A549 (cell line): Measurements from ENCODE around the gene CLCA4. TPM values are rescaled to one million over a fixed set of nuclear protein-coding genes. Genes with fewer than 3 reads are reported as not detected.

ENCODE experiments used
- ATAC-seq, 2 experiments: fragments of 200-7000 bp in 1 of 2; fragments of >200 bp in 1 of 2; cut with Nextera tagmentation in 1 of 2; cut with Tn5 transposase in 1 of 2; 3 replicates each; pipeline versions ENCODE4 v1.8.0 to v1.9.1; 2018 to 2020; ENCODE audit warnings: mild to moderate bottlenecking in 1 of 2, moderate library complexity in 1 of 2
- CTCF ChIA-PET: fragments of 300-600 bp; sonication (Branson Sonifier 250); formaldehyde crosslinking; extraction: SDS; loops from one replicate; lab custom pipeline; 2021; ENCODE audit warnings: antibody characterized with exemption, inconsistent platforms; lab: Yijun Ruan, JAX
- POLR2A ChIA-PET: fragments of 350-600 bp; formaldehyde crosslinking; extraction: SDS; loops from one replicate; lab custom pipeline; 2021; ENCODE audit warnings: antibody characterized with exemption, inconsistent platforms; lab: Yijun Ruan, JAX
- DNase-seq, 2 experiments: peaks; one replicate each; pipeline versions ENCODE4 v3.0.0 to v3.0.0-alpha.2; 2011 to 2016; ENCODE audit warnings: low read depth in 1 of 2, low spot score in 1 of 2
- FAIRE-seq: peaks from 2 replicates; lab custom pipeline; 2011; peaks lifted over from hg19 to GRCh38; lab: Jason Lieb, UNC
- H3K27ac ChIP-seq, 2 experiments: fragments of >200 bp; sonication (Bioruptor Twin); formaldehyde crosslinking; 3 replicates each; pipeline ENCODE4 v1.5.1; 2016 to 2017
- H3K4me1 ChIP-seq: fragments of >200 bp; sonication (Bioruptor Twin); formaldehyde crosslinking; 3 replicates; pipeline ENCODE4 v1.6.1; 2016
- H3K4me2 ChIP-seq: fragments of >200 bp; sonication (Bioruptor Twin); formaldehyde crosslinking; 3 replicates; pipeline ENCODE4 v1.6.1; 2016
- H3K4me3 ChIP-seq: fragments of >200 bp; sonication (Bioruptor Twin); formaldehyde crosslinking; 3 replicates; pipeline ENCODE4 v1.5.1; 2016
- H3K9me3 ChIP-seq: fragments of >200 bp; sonication (Bioruptor Twin); formaldehyde crosslinking; 3 replicates; pipeline ENCODE4 v1.6.1; 2016
- BHLHE40 ChIP-seq: IDR thresholded peaks from 2 replicates; pipeline ENCODE4 v1.6.1; 2012; ENCODE audit warnings: low read depth, low read length, inconsistent platforms
- CBX8 ChIP-seq: fragments of 200-600 bp; sonication (generic); IDR thresholded peaks from 2 replicates; pipeline ENCODE4 v1.6.1; 2016
- CEBPB ChIP-seq, 2 experiments: fragments of >200 bp in 1 of 2; sonication (Bioruptor Twin) in 1 of 2; formaldehyde crosslinking in 1 of 2; IDR thresholded peaks; 2 replicates each; pipeline ENCODE4 v1.6.1; 2012 to 2016
- CHD2 ChIP-seq: fragments of 150-350 bp; IDR thresholded peaks from 2 replicates; pipeline ENCODE4 v1.6.1; 2014; ENCODE audit warnings: low read length; ENCODE audit not compliant: partially characterized antibody
- FOSB ChIP-seq: fragments of 250-450 bp; sonication (Bioruptor Pico); IDR thresholded peaks from 2 replicates; pipeline ENCODE4 v1.5.0; 2020; ENCODE audit warnings: mild to moderate bottlenecking, moderate library complexity
- FOSL2 ChIP-seq, 2 experiments: fragments of 450-650 bp in 1 of 2; fragments of >200 bp in 1 of 2; sonication (Bioruptor Twin) in 1 of 2; formaldehyde crosslinking; IDR thresholded peaks; 2 replicates each; pipeline versions ENCODE4 v1.5.0 to v1.6.1; 2016 to 2020; ENCODE audit warnings: mild to moderate bottlenecking in 1 of 2, moderate library complexity in 1 of 2
- FOXS1 ChIP-seq: fragments of 250-450 bp; sonication (Bioruptor Pico); IDR thresholded peaks from 2 replicates; pipeline ENCODE4 v1.5.0; 2020; ENCODE audit warnings: mild to moderate bottlenecking, moderate library complexity
- GATA3 ChIP-seq: IDR thresholded peaks from 2 replicates; pipeline ENCODE4 v1.6.1; 2012; ENCODE audit warnings: borderline replicate concordance
- HOXA7 ChIP-seq: fragments of 250-450 bp; sonication (Bioruptor Pico); IDR thresholded peaks from 2 replicates; pipeline ENCODE4 v1.5.0; 2020; ENCODE audit warnings: mild to moderate bottlenecking, moderate library complexity
- HOXB13 ChIP-seq: fragments of 250-450 bp; sonication (Bioruptor Pico); IDR thresholded peaks from 2 replicates; pipeline ENCODE4 v1.5.0; 2020; ENCODE audit warnings: low read depth, mild to moderate bottlenecking, moderate library complexity
- HOXB5 ChIP-seq: fragments of 250-450 bp; sonication (Bioruptor Pico); IDR thresholded peaks from 2 replicates; pipeline ENCODE4 v1.5.0; 2020; ENCODE audit warnings: mild to moderate bottlenecking, moderate library complexity
- MAFK ChIP-seq: fragments of 450-650 bp; IDR thresholded peaks from 2 replicates; pipeline ENCODE4 v1.6.1; 2014; ENCODE audit not compliant: partially characterized antibody
- NFE2L2 ChIP-seq: fragments of 150-350 bp; conservative IDR thresholded peaks from 2 replicates; pipeline ENCODE4 v1.6.1; 2014; ENCODE audit warnings: low read length
- NPAS2 ChIP-seq: fragments of 250-450 bp; sonication (Bioruptor Pico); IDR thresholded peaks from 2 replicates; pipeline ENCODE4 v1.8.0; 2022; ENCODE audit warnings: mild to moderate bottlenecking, moderate library complexity, borderline replicate concordance
- PHF8 ChIP-seq: fragments of 200-600 bp; sonication (generic); IDR thresholded peaks from 2 replicates; pipeline ENCODE4 v1.6.1; 2016; ENCODE audit warnings: low read depth, mild to moderate bottlenecking, antibody characterized with exemption, moderate library complexity, borderline replicate concordance
- TFCP2L1 ChIP-seq: fragments of 250-450 bp; sonication (Bioruptor Pico); IDR thresholded peaks from 2 replicates; pipeline ENCODE4 v1.5.0; 2021; ENCODE audit warnings: mild to moderate bottlenecking
- ZNF302 ChIP-seq: fragments of 250-450 bp; sonication (Bioruptor Pico); IDR thresholded peaks from 2 replicates; pipeline ENCODE4 v1.9.0; 2021; ENCODE audit warnings: inconsistent platforms, mild to moderate bottlenecking, moderate library complexity
- ZSCAN20 ChIP-seq: fragments of 250-450 bp; sonication (Bioruptor Pico); IDR thresholded peaks from 2 replicates; pipeline ENCODE4 v1.8.0; 2022; ENCODE audit warnings: mild to moderate bottlenecking, moderate library complexity
- WGBS: methylation state at CpG from one replicate; pipeline ENCODE4 v1.1.6; 2017; ENCODE audit errors: missing lambda C conversion rate; 5-methylcytosine and 5-hydroxymethylcytosine counted together
- polyA plus RNA-seq, 4 experiments: library from polyadenylated mRNA; depleted of rRNA in 3 of 4; stranded (reverse); fragments of >200 nt; fragmentation: RNase III in 1 of 4; extraction: RNeasy Plus Mini Kit Qiagen cat#74134 plus additional on column Dnase treatment in 1 of 4; gene quantifications; 2 replicates in 3 of 4; 3 replicates in 1 of 4; pipeline ENCODE4 v1.2.3, GENCODE V29; 2011 to 2017
- TF ChIP-seq, protein P1 (sequence below): fragments of 250-450 bp; sonication (Bioruptor Pico); IDR thresholded peaks from 2 replicates; pipeline ENCODE4 v1.5.0; 2020; ENCODE audit warnings: low read depth, mild to moderate bottlenecking, moderate library complexity
- TF ChIP-seq, protein P2 (sequence below): IDR thresholded peaks from 2 replicates; pipeline ENCODE4 v1.6.1; 2012; ENCODE audit warnings: low read depth, borderline replicate concordance
- TF ChIP-seq, protein P3 (sequence below): fragments of 150-350 bp; IDR thresholded peaks from 2 replicates; pipeline ENCODE4 v1.6.1; 2014; ENCODE audit warnings: low read depth, mild to moderate bottlenecking, low read length
- TF ChIP-seq, protein P4 (sequence below): fragments of 250-450 bp; sonication (Bioruptor Pico); IDR thresholded peaks from 2 replicates; pipeline ENCODE4 v1.5.0; 2021; ENCODE audit warnings: mild to moderate bottlenecking, moderate library complexity, borderline replicate concordance

CLCA4 gene
- polyA plus RNA-seq, 2 of the 4 experiments (the other 2 are of a cell fraction), result not detected

DNA sequence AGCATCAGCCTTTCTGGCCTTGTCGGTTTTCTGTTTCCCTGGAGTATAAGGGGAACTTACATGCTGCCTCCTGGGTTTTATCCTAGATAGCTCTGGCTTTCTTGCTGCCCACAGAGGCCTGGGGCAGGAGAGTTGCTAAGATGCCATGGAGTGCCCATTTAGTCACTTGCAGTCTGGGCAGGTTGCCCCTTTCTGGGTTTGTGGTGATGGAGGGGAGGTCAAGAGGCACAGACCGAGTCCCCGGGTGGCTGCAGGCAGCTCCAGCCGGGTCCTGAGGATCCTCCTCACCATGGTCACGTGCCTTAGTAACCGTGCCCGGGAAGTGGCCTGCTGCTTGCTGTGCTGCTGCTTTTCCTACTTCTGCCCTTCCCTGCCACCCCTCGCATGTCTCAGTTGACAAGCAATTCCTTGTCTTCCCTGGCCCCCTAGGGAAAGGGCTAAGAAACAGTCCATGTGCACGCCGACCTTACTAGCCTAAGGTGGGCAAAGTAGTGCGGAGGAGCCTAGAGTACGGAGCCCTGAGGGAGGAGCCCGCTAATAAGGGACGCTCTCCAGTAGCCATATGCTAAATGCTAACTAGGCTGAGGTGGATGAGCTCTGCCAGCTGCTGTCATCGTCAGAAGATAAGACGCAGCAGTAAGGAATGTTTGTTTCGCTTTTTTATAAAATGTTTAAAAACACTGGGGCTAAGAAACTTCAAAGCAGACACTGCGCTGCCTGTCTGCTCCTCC lies 43.3 kb upstream of the CLCA4 start:
- ChIA-PET CTCF (interaction anchor here (1.6 to 2.4 kb wide), 3 partner anchors 30 to 124 kb away, joined by 3 to 15 read pairs (median 7); no protein-coding TSS in a partner anchor), POLR2A (no interaction called here)
- Histone ChIP-seq H3K4me3 (no peak overlapping the region), H3K4me2 (no peak overlapping the region), H3K4me1 (no peaks in the 10 kb centered on the region), H3K9me3 (no peaks in the 10 kb centered on the region), H3K27ac (no peak overlapping the region)
- DNase-seq (no peak), ATAC-seq (no peak), FAIRE-seq (no peak)
- WGBS, result 80% methylated on average over 11 of the region's 18 CpGs
- TF ChIP-seq HOXB5 (CRISPR knock-in tag), result no peak
- no peak for TF ChIP-seq ZSCAN20 (CRISPR knock-in tag)
- no peak for TF ChIP-seq CBX8
- TF ChIP-seq, protein P1, sequence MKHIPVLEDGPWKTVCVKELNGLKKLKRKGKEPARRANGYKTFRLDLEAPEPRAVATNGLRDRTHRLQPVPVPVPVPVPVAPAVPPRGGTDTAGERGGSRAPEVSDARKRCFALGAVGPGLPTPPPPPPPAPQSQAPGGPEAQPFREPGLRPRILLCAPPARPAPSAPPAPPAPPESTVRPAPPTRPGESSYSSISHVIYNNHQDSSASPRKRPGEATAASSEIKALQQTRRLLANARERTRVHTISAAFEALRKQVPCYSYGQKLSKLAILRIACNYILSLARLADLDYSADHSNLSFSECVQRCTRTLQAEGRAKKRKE (CRISPR knock-in tag), result no peak
- TF ChIP-seq BHLHE40, result no peak
- TF ChIP-seq, protein P2, sequence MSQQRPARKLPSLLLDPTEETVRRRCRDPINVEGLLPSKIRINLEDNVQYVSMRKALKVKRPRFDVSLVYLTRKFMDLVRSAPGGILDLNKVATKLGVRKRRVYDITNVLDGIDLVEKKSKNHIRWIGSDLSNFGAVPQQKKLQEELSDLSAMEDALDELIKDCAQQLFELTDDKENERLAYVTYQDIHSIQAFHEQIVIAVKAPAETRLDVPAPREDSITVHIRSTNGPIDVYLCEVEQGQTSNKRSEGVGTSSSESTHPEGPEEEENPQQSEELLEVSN, result no peak
- no peak for TF ChIP-seq ZNF302 (CRISPR knock-in tag)
- no peak for TF ChIP-seq MAFK
- no peak for TF ChIP-seq FOSB (CRISPR knock-in tag)
- TF ChIP-seq FOXS1 (CRISPR knock-in tag), result no peak
- no peak for TF ChIP-seq HOXA7 (CRISPR knock-in tag)
- TF ChIP-seq NFE2L2, result no peak
- TF ChIP-seq, protein P3, sequence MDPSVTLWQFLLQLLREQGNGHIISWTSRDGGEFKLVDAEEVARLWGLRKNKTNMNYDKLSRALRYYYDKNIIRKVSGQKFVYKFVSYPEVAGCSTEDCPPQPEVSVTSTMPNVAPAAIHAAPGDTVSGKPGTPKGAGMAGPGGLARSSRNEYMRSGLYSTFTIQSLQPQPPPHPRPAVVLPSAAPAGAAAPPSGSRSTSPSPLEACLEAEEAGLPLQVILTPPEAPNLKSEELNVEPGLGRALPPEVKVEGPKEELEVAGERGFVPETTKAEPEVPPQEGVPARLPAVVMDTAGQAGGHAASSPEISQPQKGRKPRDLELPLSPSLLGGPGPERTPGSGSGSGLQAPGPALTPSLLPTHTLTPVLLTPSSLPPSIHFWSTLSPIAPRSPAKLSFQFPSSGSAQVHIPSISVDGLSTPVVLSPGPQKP, result no peak
- no peak for TF ChIP-seq HOXB13 (CRISPR knock-in tag)
- TF ChIP-seq FOSL2 (IDR thresholded peaks at IDR 0.05), result no peak
- TF ChIP-seq FOSL2 (CRISPR knock-in tag; IDR thresholded peaks at IDR 0.05), result no peak
- no peak for TF ChIP-seq CEBPB (IDR thresholded peaks at IDR 0.05)
- TF ChIP-seq CHD2, result no peak
- TF ChIP-seq TFCP2L1 (CRISPR knock-in tag), result no peak
- TF ChIP-seq, protein P4, sequence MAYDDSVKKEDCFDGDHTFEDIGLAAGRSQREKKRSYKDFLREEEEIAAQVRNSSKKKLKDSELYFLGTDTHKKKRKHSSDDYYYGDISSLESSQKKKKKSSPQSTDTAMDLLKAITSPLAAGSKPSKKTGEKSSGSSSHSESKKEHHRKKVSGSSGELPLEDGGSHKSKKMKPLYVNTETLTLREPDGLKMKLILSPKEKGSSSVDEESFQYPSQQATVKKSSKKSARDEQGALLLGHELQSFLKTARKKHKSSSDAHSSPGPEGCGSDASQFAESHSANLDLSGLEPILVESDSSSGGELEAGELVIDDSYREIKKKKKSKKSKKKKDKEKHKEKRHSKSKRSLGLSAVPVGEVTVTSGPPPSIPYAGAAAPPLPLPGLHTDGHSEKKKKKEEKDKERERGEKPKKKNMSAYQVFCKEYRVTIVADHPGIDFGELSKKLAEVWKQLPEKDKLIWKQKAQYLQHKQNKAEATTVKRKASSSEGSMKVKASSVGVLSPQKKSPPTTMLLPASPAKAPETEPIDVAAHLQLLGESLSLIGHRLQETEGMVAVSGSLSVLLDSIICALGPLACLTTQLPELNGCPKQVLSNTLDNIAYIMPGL (CRISPR knock-in tag), result no peak

DNA sequence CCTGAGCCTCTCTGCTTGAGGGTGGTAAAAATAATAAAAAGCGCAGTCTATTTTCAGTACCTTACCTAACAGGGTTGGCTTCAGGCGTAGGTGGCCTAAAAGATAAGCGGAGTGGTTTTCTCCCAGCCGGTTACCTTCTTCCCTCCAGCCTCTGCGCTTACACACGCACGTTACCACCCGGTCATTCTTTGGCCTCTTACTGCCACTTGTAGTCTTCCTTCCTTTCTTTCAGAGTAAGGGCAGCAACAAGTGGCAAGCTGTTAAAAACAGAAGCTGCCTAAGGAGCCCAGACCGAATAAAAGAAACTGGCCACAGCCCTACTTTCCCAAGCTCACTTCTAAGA lies 42.8 kb upstream of the CLCA4 start:
- 78% methylated on average over 9 of the region's 9 CpGs for WGBS
- POLR2A ChIA-PET, result no interaction called here
- no peaks in the 10 kb centered on the region for H3K4me1 ChIP-seq
- H3K4me2 ChIP-seq, result no peak overlapping the region
- CTCF ChIA-PET, result interaction anchor here (1.6 to 1.7 kb wide), 2 partner anchors 31 to 124 kb away, joined by 3 to 7 read pairs; no protein-coding TSS in a partner anchor
- H3K9me3 ChIP-seq, result no peaks in the 10 kb centered on the region
- TF ChIP-seq PHF8 (no peak), GATA3 (no peak), CHD2 (no peak), NPAS2 (CRISPR knock-in tag) (no peak)
- TF ChIP-seq, all 56 proteins: peak for 0
- DNase-seq (no peak), FAIRE-seq (no peak), ATAC-seq (no peak)
- no peak overlapping the region for H3K4me3 ChIP-seq
- H3K27ac ChIP-seq, result no peak overlapping the region
